ENCODE results near the gene TLR1. TPM values are rescaled to one million over a fixed set of nuclear protein-coding genes. Genes with fewer than 3 reads are reported as not detected.
A peak's percentile ranks its signal among the peaks of the same experiment; 100 is the strongest.

TLR1 gene
- total and polyA plus RNA-seq, 12 donors = 2.5 to 60.0 (median 14.8) TPM

DNA sequence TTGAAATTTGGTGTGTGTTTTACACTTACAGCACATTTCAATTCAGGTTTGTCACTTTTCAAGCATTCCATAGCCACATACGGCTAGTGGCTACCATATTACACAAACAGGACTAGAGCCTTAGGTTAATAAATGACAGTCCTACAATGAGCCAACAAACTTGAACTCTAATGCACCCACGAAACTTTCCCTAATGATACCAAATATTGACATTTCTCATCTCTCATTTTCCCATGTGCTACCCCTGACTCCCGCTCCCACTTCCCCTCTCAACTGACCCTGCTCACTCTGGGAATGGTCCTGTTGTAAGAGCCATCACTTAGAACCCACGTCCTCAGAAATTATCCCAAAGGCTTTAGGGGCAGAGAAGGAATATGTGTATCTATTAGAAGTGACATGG, 16.9 kb downstream of the TLR1 start:
- TF ChIP-seq POLR2A (IDR thresholded peaks at IDR 0.05) = no peak
- Histone ChIP-seq H3K9me3 (replicated peaks in 1 of 3) (no peaks in the 10 kb centered on the region), H3K36me3 (replicated peaks in 1 of 2) (no peaks in the 10 kb centered on the region), H3K4me3 (no peak overlapping the region), H3K4me1 (replicated peaks in 1 of 2) (peaks cover 0 to 4% of the 10 kb centered on the region in 2 donors), H3K27me3 (no peaks in the 10 kb centered on the region), H3K27ac (no peak overlapping the region)
- intact Hi-C loops (cut with DNase I) = no loop called here
- no peak for DNase-seq
- WGBS, 4 donors = 78 to 84% (median 80%) methylated on average over 4 of the region's 4 CpGs

GRCh38 chr4:38785901-38786402, 18.6 kb downstream of the TLR1 start:
- TF ChIP-seq POLR2A (IDR thresholded peaks at IDR 0.05) = no peak
- no peak for TF ChIP-seq CTCF (IDR thresholded peaks at IDR 0.05)
- peaks cover 0 to 6% of the 10 kb centered on the region in 2 donors for H3K4me1 ChIP-seq (replicated peaks in 1 of 2)
- H3K27me3 ChIP-seq = no peaks in the 10 kb centered on the region
- peak in 4 of 7 donors; percentile 37 to 60 (median 46) for DNase-seq
- no peaks in the 10 kb centered on the region for H3K36me3 ChIP-seq (replicated peaks in 1 of 2)
- 80 to 89% (median 86%) methylated on average over 8 of the region's 8 CpGs for WGBS, 4 donors
- no peak overlapping the region for H3K4me3 ChIP-seq
- intact Hi-C loops (cut with DNase I) = no loop called here
- no peaks in the 10 kb centered on the region for H3K9me3 ChIP-seq (replicated peaks in 1 of 3)
- peak overlapping the region in 1 of 5 donors; percentile 70 for H3K27ac ChIP-seq

GRCh38 chr4:38785041-38785790, 19.4 kb downstream of the TLR1 start:
- Histone ChIP-seq H3K9me3 (replicated peaks in 1 of 3) (no peaks in the 10 kb centered on the region), H3K36me3 (replicated peaks in 1 of 2) (no peaks in the 10 kb centered on the region), H3K27me3 (no peaks in the 10 kb centered on the region), H3K4me1 (replicated peaks in 1 of 2) (peaks cover 0 to 6% of the 10 kb centered on the region in 2 donors), H3K27ac (peak overlapping the region in 1 of 5 donors; percentile 70), H3K4me3 (no peak overlapping the region)
- intact Hi-C loops (cut with DNase I) = no loop called here
- 59 to 70% (median 63%) methylated on average over 6 of the region's 6 CpGs for WGBS, 4 donors
- DNase-seq = no peak
- TF ChIP-seq POLR2A (IDR thresholded peaks at IDR 0.05) (no peak), CTCF (IDR thresholded peaks at IDR 0.05) (no peak)

DNA sequence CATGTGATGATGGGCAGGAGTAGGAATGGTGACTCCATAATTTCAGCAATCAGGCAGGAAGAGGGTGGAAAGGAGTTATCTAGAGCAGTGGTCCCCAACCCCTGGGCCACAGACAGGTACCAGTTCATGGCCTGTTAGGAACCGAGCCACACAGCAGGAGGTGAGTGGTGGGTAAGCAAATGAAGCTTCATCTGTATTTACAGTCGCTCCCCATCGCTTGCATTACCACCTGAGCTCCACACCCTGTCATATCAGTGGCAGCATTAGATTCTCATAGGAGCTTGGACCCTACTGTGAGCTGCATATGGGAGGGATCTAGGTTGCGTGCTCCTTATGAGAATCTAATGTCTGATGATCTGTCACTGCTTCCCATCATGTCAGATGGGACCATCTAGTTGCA, 20.4 kb downstream of the TLR1 start:
- WGBS, 4 donors = 82 to 94% (median 90%) methylated on average over 4 of the region's 4 CpGs
- Histone ChIP-seq H3K4me3 (no peak overlapping the region), H3K27ac (no peak overlapping the region), H3K36me3 (replicated peaks in 1 of 2) (no peaks in the 10 kb centered on the region), H3K27me3 (no peaks in the 10 kb centered on the region), H3K9me3 (replicated peaks in 1 of 3) (no peaks in the 10 kb centered on the region), H3K4me1 (replicated peaks in 1 of 2) (peaks cover 0 to 6% of the 10 kb centered on the region in 2 donors)
- DNase-seq = no peak
- intact Hi-C loops (cut with DNase I) = no loop called here
- TF ChIP-seq POLR2A (IDR thresholded peaks at IDR 0.05) = no peak
- TF ChIP-seq CTCF (IDR thresholded peaks at IDR 0.05) = no peak

DNA sequence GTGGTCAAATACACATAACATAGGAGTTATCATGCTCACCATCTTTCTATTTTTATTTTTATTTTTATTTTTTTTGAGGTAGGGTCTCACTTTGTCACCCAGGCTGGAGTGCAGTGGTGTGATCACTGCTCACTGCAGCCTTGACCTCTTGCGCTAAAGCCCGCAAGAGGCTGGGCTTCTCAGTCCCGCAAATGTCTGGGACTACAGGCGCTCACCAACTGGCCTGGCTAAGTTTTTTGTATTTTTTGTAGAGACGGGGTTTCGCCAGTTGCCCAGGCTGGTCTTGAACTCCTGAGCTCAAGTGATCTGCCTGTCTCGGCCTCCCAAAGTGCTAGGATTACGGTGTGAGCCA, 21.5 kb downstream of the TLR1 start:
- intact Hi-C loops (cut with DNase I) = no loop called here
- 62 to 80% (median 73%) methylated on average over 8 of the region's 8 CpGs for WGBS, 4 donors

More for the DNA sequence above, 21.5 kb downstream of the TLR1 start:
- H3K9me3 ChIP-seq (replicated peaks in 1 of 3) = no peaks in the 10 kb centered on the region
- no peak overlapping the region for H3K27ac ChIP-seq
- no peak for DNase-seq
- no peaks in the 10 kb centered on the region for H3K36me3 ChIP-seq (replicated peaks in 1 of 2)
- TF ChIP-seq CTCF (IDR thresholded peaks at IDR 0.05) = peak in 1 of 6 experiments; percentile 11
- TF ChIP-seq POLR2A (IDR thresholded peaks at IDR 0.05) = no peak
- no peak overlapping the region for H3K4me3 ChIP-seq
- peaks cover 0 to 6% of the 10 kb centered on the region in 2 donors for H3K4me1 ChIP-seq (replicated peaks in 1 of 2)
- no peaks in the 10 kb centered on the region for H3K27me3 ChIP-seq
